IMR-90 (cell line): ENCODE results near the gene NRXN2. TPM values are rescaled to one million over a fixed set of nuclear protein-coding genes. Genes with fewer than 3 reads are reported as not detected.

Source experiments
- ATAC-seq: fragments of 200-7000 bp; cut with Tn5 transposase; 2 replicates; pipeline ENCODE4 v1.9.1; 2020; ENCODE audit warnings: low read depth, mild to moderate bottlenecking, moderate library complexity
- BruUV-seq: library from RNA; stranded (reverse); fragments of 400-500 nt; replicated peaks from 2 replicates; lab custom pipeline; 2021; lab: Mats Ljungman, UMichigan
- CTCF ChIA-PET: fragments of 300-600 bp; formaldehyde crosslinking; extraction: SDS; loops from one replicate; lab custom pipeline; 2021; ENCODE audit warnings: antibody characterized with exemption; lab: Yijun Ruan, JAX
- POLR2A ChIA-PET: fragments of 300-600 bp; sonication (Branson Sonifier 250); formaldehyde crosslinking; loops from one replicate; lab custom pipeline; 2022; ENCODE audit warnings: antibody characterized with exemption; ENCODE audit not compliant: unreplicated experiment; lab: Charles Lee
- DNase-seq: peaks from one replicate; pipeline ENCODE4 v3.0.0; 2013
- H2AFZ ChIP-seq: replicated peaks from 2 replicates; pipeline ENCODE3; 2013; ENCODE audit warnings: low read length, mild to moderate bottlenecking; ENCODE audit not compliant: poor library complexity
- H2AK5ac ChIP-seq: 2 replicates; pipeline ENCODE4 v1.6.1; 2013; ENCODE audit warnings: low read depth, low read length, inconsistent platforms
- H2AK9ac ChIP-seq: replicated peaks from 2 replicates; pipeline ENCODE3; 2013; ENCODE audit warnings: mild to moderate bottlenecking, low read depth, low read length, moderate library complexity; ENCODE audit not compliant: poor library complexity
- H2BK120ac ChIP-seq: 2 replicates; pipeline ENCODE4 v1.6.1; 2013; ENCODE audit warnings: low read depth, low read length, inconsistent platforms
- H2BK15ac ChIP-seq: 3 replicates; pipeline ENCODE4 v1.6.1; 2013; ENCODE audit warnings: low read depth, low read length, inconsistent platforms
- H2BK20ac ChIP-seq: 2 replicates; pipeline ENCODE4 v1.6.1; 2013; ENCODE audit warnings: low read depth, mild to moderate bottlenecking, inconsistent platforms, low read length, moderate library complexity
- H2BK5ac ChIP-seq: 2 replicates; pipeline ENCODE4 v1.6.1; 2013; ENCODE audit warnings: mild to moderate bottlenecking, low read depth, low read length, inconsistent platforms; ENCODE audit not compliant: poor library complexity, severe bottlenecking
- H3K14ac ChIP-seq: replicated peaks from 2 replicates; pipeline ENCODE4 v1.6.1; 2013; ENCODE audit warnings: low read depth, low read length, inconsistent platforms
- H3K18ac ChIP-seq: 2 replicates; pipeline ENCODE4 v1.6.1; 2013; ENCODE audit warnings: low read depth, low read length, control low read depth
- H3K23ac ChIP-seq: 2 replicates; pipeline ENCODE4 v1.6.1; 2013; ENCODE audit warnings: low read depth, low read length, inconsistent platforms
- H3K27ac ChIP-seq: 2 replicates; pipeline ENCODE4 v1.5.1; 2013; ENCODE audit warnings: mild to moderate bottlenecking, control low read depth, low read length; ENCODE audit not compliant: insufficient read depth
- H3K27me3 ChIP-seq: 2 replicates; pipeline ENCODE4 v1.6.1; 2013; ENCODE audit warnings: low read length; ENCODE audit not compliant: control insufficient read depth, insufficient read depth
- H3K36me3 ChIP-seq: 2 replicates; pipeline ENCODE4 v1.6.1; 2013; ENCODE audit warnings: low read length, mixed read lengths; ENCODE audit not compliant: control insufficient read depth, insufficient read depth
- H3K4ac ChIP-seq: 2 replicates; pipeline ENCODE4 v1.6.1; 2013; ENCODE audit warnings: low read depth, low read length, inconsistent platforms
- H3K4me1 ChIP-seq: 2 replicates; pipeline ENCODE4 v1.6.1; 2013; ENCODE audit warnings: low read length, mixed read lengths; ENCODE audit not compliant: control insufficient read depth, insufficient read depth
- H3K4me2 ChIP-seq: 2 replicates; pipeline ENCODE4 v1.6.1; 2013; ENCODE audit warnings: low read depth, mild to moderate bottlenecking, control low read depth, low read length, moderate library complexity
- H3K4me3 ChIP-seq: 2 replicates; pipeline ENCODE4 v1.5.1; 2013; ENCODE audit warnings: low read depth, mild to moderate bottlenecking, control low read depth, low read length, moderate library complexity; ENCODE audit not compliant: insufficient read depth
- H3K56ac ChIP-seq: 2 replicates; pipeline ENCODE4 v1.6.1; 2013; ENCODE audit warnings: low read length, inconsistent platforms; ENCODE audit not compliant: insufficient read depth; ENCODE audit errors: extremely low read depth
- H3K79me1 ChIP-seq, 2 experiments: 2 replicates each; pipeline ENCODE4 v1.6.1; 2013; ENCODE audit warnings: low read length in 2 of 2, inconsistent platforms in 1 of 2, low read depth in 1 of 2
- H3K9ac ChIP-seq: 2 replicates; pipeline ENCODE4 v1.6.1; 2013; ENCODE audit warnings: low read depth, low read length, control low read depth
- H3K9me1 ChIP-seq: 2 replicates; pipeline ENCODE4 v1.6.1; 2013; ENCODE audit warnings: low read length, inconsistent platforms; ENCODE audit not compliant: insufficient read depth
- H3K9me3 ChIP-seq: 2 replicates; pipeline ENCODE4 v1.6.1; 2013; ENCODE audit warnings: low read length; ENCODE audit not compliant: control insufficient read depth, insufficient read depth
- H4K20me1 ChIP-seq: 2 replicates; pipeline ENCODE4 v1.6.1; 2013; ENCODE audit warnings: low read length, inconsistent platforms; ENCODE audit not compliant: insufficient read depth
- H4K5ac ChIP-seq: 2 replicates; pipeline ENCODE4 v1.6.1; 2013; ENCODE audit warnings: mild to moderate bottlenecking, low read depth, low read length, control low read depth
- H4K8ac ChIP-seq, 2 experiments: 2 replicates each; pipeline ENCODE4 v1.6.1; 2013; ENCODE audit warnings: low read depth in 2 of 2, low read length in 2 of 2, control low read depth in 1 of 2, inconsistent platforms in 1 of 2
- H4K91ac ChIP-seq: 2 replicates; pipeline ENCODE4 v1.6.1; 2013; ENCODE audit warnings: low read depth, low read length, inconsistent platforms; ENCODE audit not compliant: insufficient read depth
- BHLHE40 ChIP-seq: fragments of 150-350 bp; IDR thresholded peaks from 2 replicates; pipeline ENCODE4 v1.6.1; 2016; ENCODE audit warnings: mild to moderate bottlenecking, low read depth, low read length
- CHD1 ChIP-seq: IDR thresholded peaks from 2 replicates; pipeline ENCODE4 v1.6.1; 2012; ENCODE audit warnings: low read depth, low read length, improper control_type of control experiment
- MAFK ChIP-seq: IDR thresholded peaks from 2 replicates; pipeline ENCODE4 v1.6.1; 2012; ENCODE audit warnings: low read depth, low read length, improper control_type of control experiment
- MAZ ChIP-seq: IDR thresholded peaks from 2 replicates; pipeline ENCODE4 v1.6.1; 2012; ENCODE audit warnings: low read depth, mild to moderate bottlenecking, low read length, improper control_type of control experiment, moderate library complexity, borderline replicate concordance
- MXI1 ChIP-seq: IDR thresholded peaks from 2 replicates; pipeline ENCODE4 v1.6.1; 2012; ENCODE audit warnings: low read depth, mild to moderate bottlenecking, low read length, moderate library complexity, borderline replicate concordance
- RFX5 ChIP-seq: IDR thresholded peaks from 2 replicates; pipeline ENCODE4 v1.8.0; 2012; ENCODE audit warnings: low read depth, mild to moderate bottlenecking, low read length, moderate library complexity
- WGBS, 2 experiments: methylation state at CpG; one replicate each; pipeline versions ENCODE4 v1.1.5 to v1.1.7; 2013; ENCODE audit warnings: missing lambda C conversion rate in 2 of 2; ENCODE audit not compliant: insufficient read length in 1 of 2; ENCODE audit errors: extremely low coverage in 2 of 2; 5-methylcytosine and 5-hydroxymethylcytosine counted together
- dilution Hi-C: fragments of 300-500 bp; cut with HindIII; formaldehyde crosslinking; loops from one replicate; pipeline ENCODE4 v1.14.3; 2018; ENCODE audit warnings: low sequenced_read_pairs; ENCODE audit not compliant: unreplicated experiment
- in situ Hi-C: fragments of 300-500 bp; cut with MboI; formaldehyde crosslinking; loops from 3 replicates; pipeline ENCODE4 v1.14.3; 2019; ENCODE audit warnings: low sequenced_read_pairs, inconsistent platforms, mixed read lengths
- intact Hi-C: fragments of 100-400 bp; cut with micrococcal nuclease; formaldehyde crosslinking; loops from 2 replicates; pipeline ENCODE4 v1.10.0; 2022
- polyA plus RNA-seq, 3 experiments: library from polyadenylated mRNA; depleted of rRNA; stranded (reverse); fragments of >200 nt; gene quantifications; 2 replicates each; pipeline ENCODE4 v1.2.3, GENCODE V29; 2012; ENCODE audit warnings: low replicate concordance in 1 of 3
- total RNA-seq: library from RNA; depleted of rRNA; stranded (reverse); fragments of >200 nt; gene quantifications from 2 replicates; pipeline ENCODE4 v1.2.3, GENCODE V29; 2012

Gene NRXN2
- total and polyA plus RNA-seq, 2 of the 4 experiments (the other 2 are of a cell fraction) = 0.18 to 0.22 TPM

GRCh38 chr11:64572143-64572542 is 150.9 kb downstream of the NRXN2 start:
- Histone ChIP-seq H4K5ac (no peak overlapping the region), H3K9ac (no peak overlapping the region), H3K4me1 (no peaks in the 10 kb centered on the region), H3K18ac (no peak overlapping the region), H3K14ac (no peak overlapping the region), H3K4ac (no peak overlapping the region), H2BK120ac (no peak overlapping the region), H3K79me1 (no peaks in the 10 kb centered on the region), H2AK5ac (no peak overlapping the region), H3K9me3 (no peaks in the 10 kb centered on the region), H3K4me2 (no peak overlapping the region), H2BK15ac (no peak overlapping the region), H3K9me1 (no peaks in the 10 kb centered on the region), H4K8ac (no peak overlapping the region), H2BK5ac (no peak overlapping the region), H3K56ac (no peak overlapping the region), H3K36me3 (no peaks in the 10 kb centered on the region), H2BK20ac (no peak overlapping the region), H3K4me3 (no peak overlapping the region), H4K20me1 (no peaks in the 10 kb centered on the region), H3K23ac (no peak overlapping the region), H4K91ac (no peak overlapping the region), H3K27me3 (peaks cover 36% of the 10 kb centered on the region), H3K27ac (no peak overlapping the region), H2AK9ac (no peak overlapping the region), H2AFZ (no peak overlapping the region)
- TF ChIP-seq MAFK (no peak), MXI1 (no peak), CHD1 (no peak), RFX5 (no peak), BHLHE40 (no peak), MAZ (no peak)
- no peak for ATAC-seq
- no TSS peak for BruUV-seq
- in situ Hi-C loops = no loop called here
- WGBS, 2 experiments = 69% methylated on average over 6 of the region's 8 CpGs; no CpG with 5 or more reads in 1 of the 2 experiments
- intact Hi-C loops = no loop called here
- dilution Hi-C loops = no loop called here
- DNase-seq = no peak
- ChIA-PET POLR2A (no interaction called here), CTCF (no interaction called here)
